HG02852 (cell line): ENCODE measurements around the gene SETD7.
"Not testable (repeated sequence)": the region's sequence is repeated elsewhere in the genome, so short reads cannot be mapped to it uniquely, and the experiment has no call there.

Experiments used
- ATAC-seq: cut with Tn5 transposase; IDR thresholded peaks from one replicate; pipeline ENCODE4 v1.9.1; 2021; ENCODE audit warnings: mild to moderate bottlenecking, moderate library complexity; ENCODE audit not compliant: unreplicated experiment

SETD7 gene

GRCh38 chr4:139470295-139470694 lies 85.7 kb downstream of the SETD7 start:
- ATAC-seq = no peak

- ATAC-seq = no peak
These were observed 86.2 kb downstream of the SETD7 start for GRCh38 chr4:139469869-139470268.

GRCh38 chr4:139469216-139469615 lies 86.8 kb downstream of the SETD7 start:
- ATAC-seq = no peak

GRCh38 chr4:139468756-139469155 lies 87.3 kb downstream of the SETD7 start:
- ATAC-seq = not testable (repeated sequence)

- no peak for ATAC-seq
These were observed 90.1 kb downstream of the SETD7 start for GRCh38 chr4:139465922-139466321.

GRCh38 chr4:139464512-139464911 lies 91.5 kb downstream of the SETD7 start:
- ATAC-seq = not testable (repeated sequence)

GRCh38 chr4:139461022-139461628 lies 94.9 kb downstream of the SETD7 start:
- ATAC-seq = no peak

- ATAC-seq = no peak
These were observed 95.5 kb downstream of the SETD7 start for GRCh38 chr4:139460565-139460964.

GRCh38 chr4:139458999-139459398 lies 97.0 kb downstream of the SETD7 start:
- ATAC-seq = no peak

- no peak for ATAC-seq
These were observed 97.5 kb downstream of the SETD7 start for GRCh38 chr4:139458543-139458942.

GRCh38 chr4:139457318-139457717 lies 98.7 kb downstream of the SETD7 start:
- no peak for ATAC-seq

GRCh38 chr4:139455126-139455538 lies 100.9 kb downstream of the SETD7 start:
- no peak for ATAC-seq

- peak; percentile 13 for ATAC-seq
These were observed 101.6 kb downstream of the SETD7 start, which contains the start of gene RAB33B for GRCh38 chr4:139454111-139455045. Gene RAB33B (plus strand): TSS chr4:139454121. CDS start chr4:139454196, 75 bp downstream.

- peak; percentile 86 for ATAC-seq
These were observed 102.5 kb downstream of the SETD7 start for GRCh38 chr4:139453371-139454110.

GRCh38 chr4:139453041-139453370 lies 103.0 kb downstream of the SETD7 start:
- peak; percentile 44 for ATAC-seq

- ATAC-seq = no peak
These were observed 104.0 kb downstream of the SETD7 start for GRCh38 chr4:139451997-139452396.

GRCh38 chr4:139450586-139450985 lies 105.4 kb downstream of the SETD7 start:
- ATAC-seq = no peak

- not testable (repeated sequence) for ATAC-seq
These were observed 108.9 kb downstream of the SETD7 start for GRCh38 chr4:139447078-139447477.
